Measurements from ENCODE around the gene SLC9A3.

GRCh38 chr5:435961-436640, 88.1 kb downstream of the SLC9A3 start:
- TF ChIP-seq GATA3 (IDR thresholded peaks at IDR 0.05; ENCODE audit: low read depth, low read length): no peak
- TF ChIP-seq GATA2 (IDR thresholded peaks at IDR 0.05; ENCODE audit: low read depth, low read length): no peak

Data from SH-SY5Y (cell line).